GM18907 (cell line): ENCODE results near the gene SEC31B.
A peak's percentile ranks its signal among the peaks of the same experiment; 100 is the strongest.

Experiments
- ATAC-seq: cut with Tn5 transposase; IDR thresholded peaks from one replicate; pipeline ENCODE4 v1.9.1; 2021; ENCODE audit warnings: mild to moderate bottlenecking, moderate library complexity; ENCODE audit not compliant: unreplicated experiment

The SEC31B gene

DNA sequence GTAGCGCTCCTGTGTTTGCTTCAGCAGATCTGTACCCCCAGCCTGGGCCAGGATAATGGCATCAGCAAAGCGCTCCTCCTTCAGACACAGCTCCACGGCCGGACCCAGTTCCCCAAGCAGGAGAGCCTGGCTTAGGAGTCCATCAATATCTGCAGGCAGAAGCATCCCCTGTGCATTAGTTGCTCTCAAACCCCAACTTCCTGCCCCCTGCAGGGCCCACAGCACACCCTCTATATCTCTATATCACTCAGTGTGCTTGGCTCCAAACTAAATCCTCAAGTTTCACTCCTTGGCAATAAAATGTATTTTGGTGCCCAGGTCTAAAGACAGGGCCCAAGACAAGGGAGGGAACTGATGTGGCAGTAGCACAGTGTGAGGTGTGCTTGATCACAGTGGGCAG, 21.6 kb downstream of the SEC31B start:
- ATAC-seq: no peak

DNA sequence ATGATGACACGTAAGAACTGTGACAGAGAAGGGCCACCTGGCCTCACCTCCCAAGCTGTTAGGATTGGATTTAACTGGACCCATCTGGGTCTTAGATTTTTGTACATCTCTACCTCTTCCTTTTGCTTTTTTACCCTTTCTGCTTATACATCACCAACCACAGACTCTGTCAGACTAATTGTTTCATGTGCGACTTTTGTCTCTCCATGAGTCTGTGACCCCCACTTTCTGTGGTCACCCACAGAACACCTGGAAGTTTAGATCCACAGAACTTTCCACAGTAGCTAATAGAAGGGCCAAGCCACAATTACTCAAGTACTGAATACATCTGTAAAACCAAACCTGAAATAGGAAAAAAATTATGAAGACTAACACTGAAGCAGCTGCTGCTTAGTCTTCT, 23.1 kb downstream of the SEC31B start:
- ATAC-seq: no peak

DNA sequence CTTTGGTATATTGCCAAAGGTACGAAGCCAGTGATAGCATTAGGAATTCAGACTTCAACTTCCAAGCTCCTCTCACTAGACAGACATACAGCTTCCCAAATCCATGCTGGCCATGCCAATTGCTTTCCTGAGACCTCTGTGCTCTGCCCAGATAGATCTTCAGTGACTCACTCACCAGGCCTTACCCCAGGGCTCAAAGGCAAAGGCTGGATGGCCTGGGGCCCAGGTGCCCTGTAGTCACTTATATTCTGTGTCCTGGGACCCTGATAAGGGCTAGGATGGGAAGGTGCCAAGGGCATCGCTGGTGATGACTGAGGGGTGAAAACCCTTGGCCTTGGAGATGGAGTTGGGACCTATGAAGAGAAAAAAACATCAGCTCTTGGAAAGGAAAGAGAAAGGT, 29.1 kb downstream of the SEC31B start:
- no peak for ATAC-seq

DNA sequence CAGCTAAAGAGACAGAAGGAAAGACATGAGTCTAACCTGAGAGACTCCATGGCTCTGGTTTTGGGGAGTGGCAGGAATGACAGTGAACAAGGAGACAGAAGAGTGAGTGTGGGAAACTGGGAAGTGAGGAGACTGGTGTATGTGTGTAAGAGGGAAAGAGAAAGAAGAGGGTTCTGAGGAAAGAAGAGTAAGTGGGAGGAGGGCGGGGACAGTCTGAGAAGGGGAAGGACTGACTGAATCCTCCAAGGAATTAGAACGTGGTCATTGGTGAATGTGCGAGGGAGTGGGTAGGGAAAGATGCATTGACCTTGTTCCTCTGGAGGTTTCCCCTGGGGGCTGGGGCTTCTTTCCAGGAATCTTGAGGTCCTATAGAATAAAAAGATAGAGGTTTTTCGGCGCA, 30.3 kb downstream of the SEC31B start:
- no peak for ATAC-seq

DNA sequence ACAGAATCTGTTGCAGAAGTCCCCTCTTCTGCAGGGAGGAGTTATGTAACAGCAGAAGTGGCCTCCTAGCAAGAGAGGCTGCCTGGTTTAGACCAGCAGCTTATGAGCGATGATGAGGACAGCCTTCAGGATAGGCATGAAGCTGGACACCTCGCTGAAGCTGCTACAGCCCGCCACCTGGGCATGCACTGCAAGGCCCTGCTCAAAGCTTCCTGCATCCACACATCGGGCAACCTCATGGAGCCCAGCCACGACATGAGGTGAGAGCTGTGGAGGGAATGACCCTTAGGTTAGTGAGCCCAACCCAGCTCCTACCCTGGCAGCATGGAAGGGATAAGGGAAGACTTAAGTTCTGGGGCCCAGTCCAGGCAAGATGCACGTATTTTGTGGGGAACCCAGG, 32.1 kb downstream of the SEC31B start:
- ATAC-seq: no peak

DNA sequence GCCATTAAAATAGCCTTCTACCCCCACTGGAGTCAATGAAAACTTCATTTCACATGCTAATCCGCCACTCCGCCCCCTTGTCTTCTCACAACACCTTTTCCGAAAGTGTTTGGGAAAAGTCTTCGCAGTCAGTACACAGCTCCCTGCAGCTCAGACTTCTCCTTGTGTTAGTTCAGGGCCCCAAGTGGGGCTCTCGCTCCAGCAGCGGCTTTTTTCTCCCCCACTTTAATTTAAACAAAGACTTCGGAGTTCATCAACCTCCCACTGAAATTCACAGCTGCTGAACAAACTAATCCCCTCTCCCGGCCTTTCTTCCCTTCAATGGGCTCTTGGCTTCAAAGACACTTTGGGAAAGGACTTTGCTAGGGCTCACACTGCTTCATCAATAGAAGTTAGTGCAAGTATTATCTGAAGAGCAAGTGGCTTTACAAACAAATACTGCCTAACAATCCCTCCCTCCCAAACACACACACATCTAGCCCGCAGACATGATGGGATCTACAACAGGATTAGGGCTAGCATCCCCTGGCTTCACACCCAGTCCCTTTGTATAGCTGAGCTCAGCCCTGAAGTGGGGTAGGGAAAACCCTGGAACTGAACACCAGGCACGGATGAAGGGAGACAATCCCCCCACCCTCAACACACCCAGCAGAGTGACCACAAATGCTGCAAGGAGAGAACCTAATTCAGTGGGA, 33.7 kb downstream of the SEC31B start:
- ATAC-seq: no peak

DNA sequence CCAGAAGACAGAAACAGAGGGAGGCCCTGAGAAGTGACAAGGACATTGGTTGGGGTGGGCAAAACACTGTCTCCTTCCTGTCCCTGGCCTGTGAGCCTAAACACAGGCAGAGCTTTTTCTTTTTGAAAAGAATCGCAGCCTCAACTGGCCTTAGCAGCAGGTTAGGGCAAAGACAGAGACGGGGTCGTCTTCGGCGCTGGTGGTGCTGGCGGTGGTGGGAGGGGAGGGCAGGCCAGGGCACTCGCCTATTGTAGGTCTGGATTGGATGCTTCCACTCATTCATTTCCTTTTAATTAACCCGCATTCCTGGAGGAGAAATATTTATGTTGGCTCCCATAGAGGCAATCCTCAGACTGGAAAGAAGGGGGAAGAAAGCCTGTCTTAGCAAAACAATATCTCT, 34.3 kb downstream of the SEC31B start:
- ATAC-seq: no peak

DNA sequence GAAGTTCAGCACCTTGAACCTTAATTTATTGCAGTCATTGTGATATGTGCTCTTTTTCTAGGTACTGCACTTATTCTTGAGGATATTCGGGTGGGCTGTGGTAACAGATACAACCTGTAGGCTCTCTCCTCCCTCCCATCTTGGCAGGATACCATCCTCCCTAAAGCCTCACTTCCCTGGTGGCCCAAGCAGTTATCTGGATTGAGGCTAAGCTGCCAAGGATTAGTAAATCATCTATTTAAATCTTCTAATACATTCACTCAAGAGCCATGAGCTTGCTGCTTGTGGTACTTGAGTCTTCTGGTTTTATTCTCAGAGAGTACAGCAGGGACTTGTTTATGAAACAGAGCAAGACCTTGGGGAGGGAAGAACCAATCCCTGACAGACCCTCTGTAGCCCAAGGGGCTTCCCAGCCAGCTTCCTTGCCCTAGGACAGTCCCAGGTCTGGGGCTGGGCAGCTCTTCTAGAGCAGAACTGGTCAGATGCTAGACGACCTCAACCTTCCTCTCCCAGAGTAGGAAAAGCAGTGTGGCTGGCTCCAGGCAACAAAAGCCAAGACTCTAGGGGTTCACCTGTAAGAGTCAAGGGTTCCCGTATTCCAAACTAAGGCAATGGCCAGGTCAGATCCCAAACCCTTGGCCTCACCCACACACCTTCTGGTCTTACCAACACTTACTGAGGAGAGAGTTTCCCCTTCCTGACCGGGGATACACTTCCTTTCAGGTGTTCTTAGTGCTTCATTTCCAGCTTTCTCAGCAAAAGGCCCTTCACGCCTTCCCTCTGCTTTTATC, 35.6 kb downstream of the SEC31B start:
- ATAC-seq: no peak

DNA sequence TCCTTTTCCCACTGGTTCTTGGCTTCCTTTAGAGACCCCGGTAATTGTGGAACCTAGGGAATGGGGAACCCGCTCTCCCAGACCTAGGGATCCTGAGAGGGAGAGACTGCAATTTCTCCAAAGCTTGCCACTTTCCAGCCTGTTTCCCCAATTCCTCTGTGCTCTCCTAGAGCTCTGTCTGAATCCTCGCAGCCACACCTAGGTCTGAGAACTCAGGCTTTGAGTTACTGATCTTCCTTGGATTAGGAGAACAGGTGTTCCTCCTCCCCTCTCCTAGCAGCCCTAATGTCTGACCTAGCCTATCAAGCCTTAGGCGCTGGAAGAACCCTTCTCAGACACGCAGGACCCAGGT, 36.9 kb downstream of the SEC31B start:
- no peak for ATAC-seq

DNA sequence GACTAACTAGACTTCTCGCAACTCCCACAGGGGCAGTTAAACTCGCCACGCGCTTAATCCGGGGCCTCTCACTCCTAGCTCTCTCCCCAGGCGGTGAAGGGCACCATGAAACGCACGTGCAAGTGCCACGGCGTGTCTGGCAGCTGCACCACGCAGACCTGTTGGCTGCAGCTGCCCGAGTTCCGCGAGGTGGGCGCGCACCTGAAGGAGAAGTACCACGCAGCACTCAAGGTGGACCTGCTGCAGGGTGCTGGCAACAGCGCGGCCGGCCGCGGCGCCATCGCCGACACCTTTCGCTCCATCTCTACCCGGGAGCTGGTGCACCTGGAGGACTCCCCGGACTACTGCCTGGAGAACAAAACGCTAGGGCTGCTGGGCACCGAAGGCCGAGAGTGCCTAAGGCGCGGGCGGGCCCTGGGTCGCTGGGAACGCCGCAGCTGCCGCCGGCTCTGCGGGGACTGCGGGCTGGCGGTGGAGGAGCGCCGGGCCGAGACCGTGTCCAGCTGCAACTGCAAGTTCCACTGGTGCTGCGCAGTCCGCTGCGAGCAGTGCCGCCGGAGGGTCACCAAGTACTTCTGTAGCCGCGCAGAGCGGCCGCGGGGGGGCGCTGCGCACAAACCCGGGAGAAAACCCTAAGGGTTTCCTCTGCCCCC, 37.4 kb downstream of the SEC31B start:
- ATAC-seq: peak; percentile 52

DNA sequence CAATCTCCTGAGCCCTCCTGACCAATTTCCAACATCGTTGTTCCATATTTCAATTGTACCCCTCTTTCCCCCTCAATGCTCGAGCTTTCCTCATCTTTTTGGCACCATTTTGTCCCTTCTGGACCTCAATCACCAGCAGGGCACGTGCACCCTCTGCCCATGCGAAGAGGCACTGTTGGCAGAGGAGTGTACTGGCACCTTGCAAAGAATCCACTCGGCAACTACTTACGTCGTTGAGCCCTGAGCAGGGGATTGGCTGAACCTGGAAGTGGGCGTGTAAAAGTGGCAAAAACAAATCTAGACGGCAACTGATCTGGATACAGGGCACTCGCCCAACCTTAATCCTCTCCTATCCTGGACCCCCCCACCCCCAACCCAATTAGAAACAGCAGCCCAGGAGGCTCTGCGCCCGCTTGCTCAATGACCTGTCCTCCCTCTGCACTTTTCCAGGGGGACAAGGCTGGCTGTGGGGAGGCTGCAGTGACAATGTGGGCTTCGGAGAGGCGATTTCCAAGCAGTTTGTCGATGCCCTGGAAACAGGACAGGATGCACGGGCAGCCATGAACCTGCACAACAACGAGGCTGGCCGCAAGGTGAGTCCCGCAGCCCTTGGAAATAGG, 38.1 kb downstream of the SEC31B start:
- peak; percentile 97 for ATAC-seq

DNA sequence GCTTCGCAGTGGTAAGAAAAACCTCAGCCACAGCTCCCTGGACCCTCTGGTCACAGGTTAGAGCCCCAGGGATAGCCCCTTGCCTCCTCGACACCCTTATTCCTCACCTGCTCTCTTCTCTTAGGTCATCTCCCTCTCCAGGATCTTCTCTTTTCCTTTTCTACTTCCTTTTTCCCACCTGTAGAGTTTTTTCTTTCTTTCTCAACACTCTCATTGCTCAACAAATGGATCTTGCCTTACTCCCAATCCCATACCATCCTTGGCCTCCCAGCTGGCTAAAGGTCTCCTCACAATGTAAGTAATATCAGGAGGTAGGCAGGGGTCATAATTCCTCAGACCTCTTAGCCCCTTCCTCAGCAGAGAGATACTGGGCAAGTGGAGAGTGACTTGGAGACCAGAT, 39.7 kb downstream of the SEC31B start:
- no peak for ATAC-seq

DNA sequence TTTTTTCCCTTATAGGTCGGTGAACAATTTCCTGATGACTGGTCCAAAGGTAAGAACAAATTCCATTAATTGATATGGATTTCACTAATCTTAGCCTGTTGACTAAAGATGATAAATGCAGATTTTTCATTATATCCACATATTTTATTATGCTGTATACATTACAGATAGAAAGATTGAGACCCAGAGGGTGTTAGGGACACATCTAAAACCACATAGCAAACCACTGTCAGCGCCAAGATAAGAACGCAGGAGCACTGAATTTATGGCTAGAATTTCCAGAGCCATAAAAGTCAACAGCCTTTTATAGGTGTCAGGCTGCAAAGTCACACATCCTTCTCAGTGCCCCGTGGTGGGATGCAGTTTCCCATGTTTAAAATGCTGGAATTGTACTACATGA, 40.6 kb downstream of the SEC31B start:
- ATAC-seq: no peak

DNA sequence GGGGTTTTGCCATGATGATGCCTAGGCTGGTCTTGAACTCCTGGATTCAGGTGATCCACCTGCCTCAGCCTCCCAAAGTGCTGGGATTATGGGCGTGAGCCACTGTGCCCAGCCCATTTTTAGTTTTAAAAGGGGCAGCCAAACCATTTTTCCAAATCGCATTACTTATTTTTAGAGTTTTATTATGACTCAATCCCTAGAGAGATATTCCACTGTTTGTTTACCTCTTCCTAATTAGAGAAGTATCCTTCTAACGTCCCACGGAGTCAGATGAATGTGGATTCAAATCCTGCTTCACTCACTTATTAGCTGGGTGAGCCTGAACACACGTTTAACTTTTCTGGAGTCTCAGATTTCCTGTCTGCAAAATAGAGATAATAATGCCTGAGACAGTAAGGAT, 41.7 kb downstream of the SEC31B start:
- ATAC-seq: no peak

DNA sequence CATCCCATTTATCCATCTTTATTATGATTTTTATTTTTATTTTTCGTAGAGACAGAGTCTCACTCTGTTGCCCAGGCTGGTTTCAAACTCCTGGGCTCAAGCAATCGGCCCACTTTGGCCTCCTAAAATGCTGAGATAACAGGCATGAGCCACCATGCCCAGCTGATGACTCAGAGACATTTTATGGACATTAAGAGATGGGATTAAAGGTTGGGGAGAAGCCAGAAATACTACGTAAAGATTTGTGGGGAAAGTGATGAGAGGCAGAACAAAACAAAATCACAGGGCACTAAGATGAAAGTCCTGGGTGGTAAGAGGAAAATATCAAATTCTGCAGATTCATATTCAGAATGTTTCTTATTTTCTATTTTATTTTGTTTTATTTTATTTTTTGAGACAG, 49.3 kb downstream of the SEC31B start:
- ATAC-seq: no peak

DNA sequence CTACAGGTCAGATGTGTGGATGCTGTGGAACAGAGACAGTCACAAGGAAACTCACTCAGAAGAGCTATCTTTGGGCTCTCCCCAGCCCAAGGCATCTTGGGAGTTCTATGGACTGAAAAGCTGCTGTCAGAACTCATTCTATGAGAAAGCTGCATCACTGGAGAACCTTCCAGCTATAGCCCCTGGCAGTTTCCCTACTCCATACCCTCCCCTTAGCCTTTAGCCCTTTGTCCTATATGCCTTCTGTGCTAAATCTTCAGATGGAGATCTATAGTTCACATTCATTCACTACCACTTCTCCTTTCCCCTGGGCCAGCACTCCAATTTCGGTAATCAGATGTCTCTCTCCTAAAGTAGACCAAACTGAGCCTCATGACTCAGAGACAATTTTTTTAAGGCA, 49.9 kb downstream of the SEC31B start:
- no peak for ATAC-seq

DNA sequence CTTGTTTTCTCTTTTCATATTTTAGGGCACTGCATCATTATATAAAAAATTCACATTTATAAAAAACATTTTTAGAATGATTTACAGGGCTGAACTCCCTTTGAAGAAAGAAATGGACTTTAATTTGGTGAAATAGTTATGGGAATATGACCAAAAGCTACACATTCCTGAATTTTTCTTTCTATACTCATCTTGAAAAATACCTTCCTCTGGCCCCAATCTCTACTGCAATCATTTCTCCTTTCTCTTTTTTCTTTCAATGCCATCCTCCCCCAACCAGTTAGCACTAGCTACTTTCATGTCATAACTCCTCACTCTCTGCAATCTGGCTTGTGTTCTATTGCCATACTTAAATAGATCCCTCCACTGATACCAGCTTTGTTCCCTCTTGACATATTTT, 50.7 kb downstream of the SEC31B start:
- no peak for ATAC-seq

DNA sequence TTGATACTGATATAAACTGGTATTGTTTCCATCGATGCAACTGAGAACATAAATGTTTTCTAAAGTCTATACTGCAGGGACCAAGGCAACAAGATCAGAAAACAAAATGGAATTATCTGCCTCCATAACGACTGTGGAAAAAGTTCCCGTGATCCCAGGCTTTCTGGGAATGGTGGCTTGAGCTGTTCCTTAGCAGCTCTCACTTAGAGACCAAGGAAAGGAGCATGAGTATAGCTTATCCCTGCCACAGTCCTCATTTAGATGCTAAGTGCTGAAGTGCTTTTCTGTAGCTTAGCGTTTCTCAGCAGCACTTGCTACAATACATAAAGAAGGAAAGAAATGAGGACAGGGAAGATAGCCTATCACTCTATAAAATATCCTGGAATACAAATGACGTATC, 51.3 kb downstream of the SEC31B start:
- no peak for ATAC-seq

DNA sequence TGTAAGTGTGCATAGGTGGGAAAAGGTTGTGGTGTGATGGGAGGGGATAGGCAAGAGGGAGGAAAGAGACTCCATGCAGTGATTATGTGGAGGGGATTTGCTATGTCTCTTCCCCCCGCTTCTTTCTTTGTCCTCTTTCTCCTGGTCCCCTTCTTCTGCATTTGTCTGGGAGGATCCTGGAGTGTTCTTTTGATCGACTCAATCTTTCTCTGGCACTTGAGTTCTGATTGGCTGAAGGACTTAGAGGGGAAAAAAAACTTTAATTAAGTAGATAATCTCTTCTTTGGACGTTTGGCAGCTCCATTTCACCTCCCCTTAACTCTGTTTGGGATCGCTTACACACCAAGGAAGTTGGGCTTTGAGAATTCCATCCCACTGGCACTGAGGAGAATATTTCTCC, 57.0 kb downstream of the SEC31B start, which contains the start of gene WNT8B:
WNT8B (plus strand) TSS at position 301 of the 400 bp plus-strand sequence. CDS start 160 bp downstream, outside the sequence.
- ATAC-seq: no peak

DNA sequence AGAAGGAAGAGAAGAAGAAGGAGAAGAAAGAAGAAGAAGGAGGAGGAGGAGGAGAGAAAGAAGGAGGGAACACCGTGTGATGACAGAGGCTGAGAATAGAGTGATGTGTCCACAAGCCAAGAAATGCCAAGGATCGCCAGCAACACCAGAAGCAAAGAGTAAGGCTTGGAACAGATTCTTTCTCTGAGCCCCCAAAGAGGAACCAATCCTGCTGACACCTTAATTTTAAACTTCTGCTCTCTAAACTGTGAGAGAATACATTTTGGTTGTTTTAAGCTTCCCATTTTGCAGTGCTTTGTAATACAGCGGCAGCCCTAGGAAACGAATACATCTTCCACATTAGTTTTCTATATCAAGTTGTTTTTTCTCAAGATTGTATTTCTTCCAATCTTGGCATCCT, 70.7 kb downstream of the SEC31B start:
- no peak for ATAC-seq

DNA sequence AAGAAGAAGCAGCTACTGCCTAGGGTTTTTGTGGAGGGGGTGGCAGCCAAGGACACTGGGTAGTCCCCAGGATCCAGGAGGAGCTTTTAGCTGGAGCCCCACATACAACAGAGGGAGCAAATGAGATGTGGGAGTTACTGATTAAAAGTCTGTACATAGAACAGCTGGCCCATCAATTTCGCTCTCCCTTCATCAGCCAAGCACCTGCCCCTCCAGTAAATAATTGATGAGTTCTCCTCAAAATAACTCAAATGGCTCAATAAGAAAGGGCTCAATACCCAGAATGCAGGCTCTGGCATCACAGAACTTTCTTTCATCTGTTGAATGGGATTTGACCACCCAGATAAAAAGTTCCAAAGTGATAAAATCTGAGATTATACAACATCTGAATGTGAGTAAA, 72.0 kb downstream of the SEC31B start:
- ATAC-seq: no peak
